Superior temporal gyrus (tissue), 1 donor: ENCODE results near the gene SGCD.

Experiments
- DNase-seq: peaks from one replicate; pipeline ENCODE4 v3.0.0-alpha.2; 2016; ENCODE audit errors: extremely low spot score

The SGCD gene

DNA sequence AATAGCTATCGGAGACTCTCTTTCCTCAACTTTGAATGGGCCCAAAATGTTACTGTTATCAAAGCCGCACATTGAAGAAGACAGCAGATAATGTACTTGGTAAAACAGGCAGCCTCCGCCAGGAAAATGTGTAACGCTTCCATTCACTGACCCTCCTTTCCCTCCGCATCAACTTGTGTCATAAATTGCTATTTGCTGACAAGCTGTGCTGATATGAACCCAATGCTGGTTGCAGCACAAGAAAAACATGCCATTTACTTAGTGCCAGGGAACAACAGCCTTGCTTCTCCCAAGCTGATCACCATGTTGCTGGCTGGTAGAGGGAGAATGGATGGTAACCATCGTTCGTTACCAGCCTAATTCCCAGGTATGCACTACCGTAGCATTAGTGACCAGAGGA is 360.6 kb downstream of the SGCD start:
- DNase-seq, result no peak

DNA sequence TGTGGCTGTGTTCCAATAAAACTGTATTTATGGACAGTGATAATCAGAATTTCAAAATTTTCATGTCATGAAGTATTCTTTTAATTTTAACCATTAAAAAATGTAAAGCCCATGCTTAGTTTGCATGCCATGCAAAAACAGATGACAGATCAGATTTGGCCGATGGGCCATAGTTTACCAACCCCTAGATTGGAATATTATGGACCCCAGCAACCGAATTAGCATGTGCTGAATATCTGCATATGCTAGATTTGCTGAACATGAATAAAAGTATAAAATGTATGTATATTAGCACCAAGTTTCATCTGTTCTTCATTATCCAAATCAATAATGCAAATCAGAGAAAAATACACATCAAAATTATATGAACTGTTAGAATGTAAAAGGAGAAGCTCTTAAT is 364.6 kb downstream of the SGCD start:
- no peak for DNase-seq

DNA sequence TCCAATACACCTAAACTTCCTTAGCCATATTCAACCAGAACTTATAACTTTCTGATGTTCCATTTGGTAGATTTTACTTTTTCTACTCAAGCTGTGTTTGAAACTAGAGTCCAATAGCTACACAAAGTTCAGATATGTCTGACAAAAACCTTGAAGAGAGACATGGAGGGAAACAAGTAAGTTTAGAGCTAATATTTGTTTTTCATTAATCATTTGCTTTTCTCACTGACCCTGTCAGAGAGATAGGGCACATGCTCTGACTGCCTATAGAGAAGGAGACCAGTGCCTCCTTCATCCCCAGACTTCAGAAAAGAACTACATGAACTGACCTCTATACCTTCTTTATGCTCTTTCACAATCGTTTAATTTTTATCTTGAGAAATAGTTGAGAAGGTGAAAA is 366.1 kb downstream of the SGCD start:
- no peak for DNase-seq

DNA sequence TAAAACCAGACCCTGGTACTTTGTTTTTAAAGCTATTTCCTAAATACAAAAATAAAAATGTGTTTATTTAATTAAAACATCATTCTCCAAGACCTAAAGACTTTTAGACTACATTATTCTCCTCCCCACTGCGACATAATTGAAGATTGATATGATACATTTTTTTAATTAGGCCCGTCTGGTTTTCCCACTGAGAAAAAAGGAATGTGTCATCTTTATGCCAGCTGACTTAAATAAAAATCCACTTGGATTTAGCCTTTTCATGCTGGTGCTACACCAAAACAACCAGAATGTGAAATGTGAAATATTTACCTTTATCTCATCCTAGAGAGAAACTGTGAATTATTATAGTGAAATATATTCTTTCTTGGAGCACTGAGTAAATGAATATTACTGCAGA is 367.6 kb downstream of the SGCD start:
- DNase-seq, result no peak

DNA sequence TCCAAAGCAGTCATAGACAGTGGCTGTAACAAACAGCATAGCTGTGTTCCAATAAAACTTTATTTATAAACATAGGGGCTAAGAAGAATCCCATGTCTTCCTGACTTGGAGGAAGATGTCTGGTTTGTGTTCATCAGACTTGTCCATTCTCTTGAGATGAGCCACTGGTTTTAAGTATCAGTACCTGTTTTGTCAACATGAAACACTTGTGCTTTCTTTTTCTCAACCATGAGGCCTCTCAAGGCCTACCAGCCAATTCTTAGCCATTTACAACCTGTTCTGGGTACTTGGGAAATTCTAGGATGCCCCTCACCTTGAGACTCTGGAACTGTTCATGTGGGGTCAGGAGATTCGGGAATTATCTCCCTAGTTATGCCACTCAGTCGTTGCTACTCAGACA is 368.8 kb downstream of the SGCD start:
- no peak for DNase-seq

DNA sequence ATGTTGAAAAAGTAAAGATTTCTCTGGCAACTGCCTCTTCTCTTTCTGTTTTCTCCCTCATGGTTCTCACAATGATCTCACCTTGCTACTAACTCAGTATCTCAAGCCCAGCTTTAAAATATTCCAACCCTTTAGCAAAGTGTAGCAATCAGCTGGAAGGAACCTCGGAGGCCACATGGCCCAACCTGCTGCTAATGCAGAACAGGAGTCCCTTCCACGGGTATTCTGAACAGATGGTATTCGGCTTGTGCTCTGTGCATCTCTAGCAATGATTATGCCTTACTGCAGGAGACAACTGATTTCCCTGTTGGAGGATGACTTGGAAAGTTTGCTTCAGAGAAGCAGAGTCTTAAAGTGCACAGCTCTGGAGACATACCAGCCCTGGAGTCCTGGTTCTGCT is 371.4 kb downstream of the SGCD start:
- no peak for DNase-seq

DNA sequence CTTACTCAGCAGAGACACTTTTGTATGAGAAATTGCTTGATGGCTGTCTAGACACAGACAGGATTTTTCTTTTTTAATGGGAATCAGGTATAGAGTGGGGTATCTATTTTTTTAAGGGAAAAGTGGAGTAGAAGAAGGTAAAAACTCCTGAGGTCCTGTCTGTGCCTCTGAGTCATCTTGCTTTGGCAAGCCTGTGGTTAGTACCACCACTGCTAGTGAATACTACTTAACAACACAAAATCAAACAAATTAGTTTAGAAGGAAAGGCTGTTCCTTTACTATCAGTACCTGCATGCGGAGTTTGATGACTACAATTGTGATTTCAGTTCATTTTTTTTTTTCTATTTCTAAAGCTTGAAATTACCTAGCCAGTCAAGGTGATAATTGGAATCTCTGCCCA is 372.2 kb downstream of the SGCD start:
- DNase-seq, result no peak

DNA sequence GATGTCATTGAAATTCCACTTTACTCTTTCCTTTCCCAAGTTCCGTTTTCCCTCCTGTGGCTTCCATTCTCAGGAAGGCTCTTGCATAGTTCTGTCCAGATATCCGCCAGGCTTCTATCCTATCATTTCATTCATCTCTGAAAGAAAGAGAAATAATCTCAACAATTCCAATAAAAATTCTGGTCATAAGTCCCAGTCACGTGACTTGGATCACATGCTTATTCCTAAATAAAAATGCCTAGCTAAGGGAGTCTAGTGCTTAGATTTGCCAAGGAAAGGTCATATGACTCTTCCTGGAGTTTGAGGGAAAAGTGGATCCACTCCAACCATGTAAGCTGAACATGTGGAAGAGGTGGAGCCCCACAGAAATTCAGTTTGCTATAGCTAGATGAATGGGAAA is 377.2 kb downstream of the SGCD start:
- DNase-seq, result no peak

DNA sequence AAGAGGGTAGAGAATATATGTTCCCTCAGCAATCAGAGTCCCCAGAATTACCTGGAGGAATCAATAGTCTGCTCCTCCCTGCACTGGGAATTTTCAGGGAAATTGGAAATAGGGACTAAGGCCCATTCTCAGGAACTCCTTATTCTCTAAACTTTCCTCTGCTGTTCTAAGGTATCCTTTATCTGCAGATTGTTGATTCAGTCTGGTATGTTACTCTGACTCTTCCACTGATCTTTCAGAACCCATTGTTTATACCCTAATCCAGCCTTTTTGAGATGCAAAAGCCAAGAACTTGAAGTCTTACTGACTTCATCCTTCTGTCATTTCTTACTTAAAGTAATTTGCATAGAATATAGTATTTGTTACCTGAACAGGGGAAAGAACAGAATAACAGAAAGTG is 379.7 kb downstream of the SGCD start:
- DNase-seq, result no peak

DNA sequence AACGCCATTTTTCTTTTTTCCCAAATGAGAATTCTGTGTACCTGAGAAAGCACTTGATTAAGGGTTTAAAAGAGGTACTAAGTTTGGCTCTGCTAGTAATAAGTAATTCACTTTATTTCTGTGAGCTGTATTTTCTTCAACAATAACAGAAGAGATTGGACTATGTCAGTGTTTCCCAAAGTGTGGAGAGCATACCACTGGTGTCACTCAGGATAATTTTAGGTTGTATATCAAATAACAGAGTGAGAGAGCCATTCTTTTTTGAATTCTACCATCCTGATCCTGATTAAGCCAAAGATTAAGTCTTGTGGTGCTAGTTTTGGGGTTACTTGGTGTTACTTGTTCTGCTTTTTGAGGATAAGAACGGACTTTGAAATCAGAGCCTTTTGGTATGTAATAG is 380.8 kb downstream of the SGCD start:
- no peak for DNase-seq

DNA sequence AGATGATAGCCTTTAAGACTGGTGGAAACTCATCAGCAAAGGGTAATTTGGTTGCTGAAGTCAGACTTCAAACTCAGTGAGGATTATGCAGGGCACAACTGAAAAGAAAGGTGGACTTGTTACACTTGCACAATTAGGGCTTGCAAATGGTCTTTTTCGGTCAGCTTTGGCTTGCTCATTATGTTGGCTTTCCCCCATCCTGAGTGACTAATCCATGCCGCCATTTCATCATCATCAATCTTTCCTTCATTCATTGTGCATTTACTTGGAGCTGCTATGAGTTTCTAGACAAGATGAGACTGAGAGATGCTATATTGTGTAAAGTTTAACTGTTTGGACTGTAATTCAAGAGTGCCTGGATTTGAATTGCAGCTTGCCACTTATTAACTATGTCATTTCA is 388.3 kb downstream of the SGCD start:
- no peak for DNase-seq

DNA sequence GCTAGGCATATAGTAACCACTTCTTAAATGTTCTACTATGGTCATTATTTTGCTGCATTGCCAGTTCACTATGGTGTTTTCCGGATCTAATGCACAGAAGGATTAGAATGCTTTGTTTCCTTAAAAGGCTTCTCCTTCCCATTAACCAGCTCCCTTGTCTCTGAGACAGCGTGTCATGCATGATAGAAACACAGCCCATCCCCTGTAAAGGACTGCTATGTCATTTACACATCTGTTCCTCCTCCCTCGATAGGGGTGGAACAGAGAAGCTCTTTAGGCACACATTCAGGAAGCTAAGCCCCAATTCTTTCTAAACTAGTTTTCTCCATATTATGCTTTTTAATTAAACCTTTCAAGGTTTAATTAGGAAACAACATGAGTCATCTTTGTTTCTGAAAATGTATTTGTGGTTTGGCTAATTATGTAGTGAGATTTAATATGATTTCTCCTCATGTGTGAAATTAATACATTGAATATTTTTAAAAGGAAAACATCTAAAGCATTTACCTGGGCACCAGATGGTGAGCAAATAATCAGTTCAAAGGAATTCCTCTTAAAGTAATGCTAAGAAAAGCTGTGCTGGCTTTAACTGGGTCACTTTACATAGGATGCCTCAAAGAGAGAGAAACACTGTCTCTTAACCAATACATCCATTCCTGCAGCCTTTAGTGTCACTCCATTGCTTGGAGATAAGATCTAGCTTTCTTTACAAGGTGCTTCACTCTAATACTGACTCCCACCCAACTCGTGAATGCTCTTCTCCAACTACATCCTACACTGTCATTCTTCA is 389.8 kb downstream of the SGCD start:
- no peak for DNase-seq

DNA sequence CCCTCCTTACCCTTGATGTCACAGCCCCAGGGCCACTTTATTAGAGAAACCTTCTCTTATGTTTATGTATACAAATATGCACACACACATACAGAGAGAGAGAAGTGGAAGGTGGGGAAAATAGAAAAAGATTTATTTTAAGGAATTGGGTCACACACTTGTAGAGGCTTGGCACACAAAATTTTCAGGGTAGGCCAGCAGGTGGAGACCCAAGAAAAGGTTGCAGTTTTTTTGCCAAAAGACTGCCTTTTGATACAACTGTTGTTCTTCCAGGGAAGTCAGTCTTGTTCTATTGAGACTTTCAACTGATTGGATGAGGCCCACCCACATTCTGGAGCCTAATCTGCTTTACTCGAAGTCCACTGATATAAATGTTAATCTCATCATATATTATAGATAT is 392.0 kb downstream of the SGCD start:
- DNase-seq, result no peak

DNA sequence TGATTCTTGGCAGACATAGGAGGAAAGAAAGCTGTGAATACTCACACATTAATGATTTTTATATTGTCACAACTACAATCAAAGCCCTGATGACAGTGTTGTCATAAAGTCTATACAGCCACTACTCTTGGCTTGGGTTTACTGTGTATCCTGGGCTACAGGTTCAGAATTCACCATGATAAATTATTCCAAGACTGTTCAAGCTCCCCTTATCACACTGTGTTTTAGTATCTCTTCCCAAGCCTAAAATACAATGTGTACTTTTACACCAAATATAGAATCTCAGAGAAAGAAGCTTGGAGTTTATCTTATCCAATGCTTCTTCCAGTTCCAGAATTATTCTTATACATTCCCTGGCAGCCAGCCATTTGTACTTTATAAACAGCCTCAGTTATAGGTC is 395.4 kb downstream of the SGCD start:
- no peak for DNase-seq

DNA sequence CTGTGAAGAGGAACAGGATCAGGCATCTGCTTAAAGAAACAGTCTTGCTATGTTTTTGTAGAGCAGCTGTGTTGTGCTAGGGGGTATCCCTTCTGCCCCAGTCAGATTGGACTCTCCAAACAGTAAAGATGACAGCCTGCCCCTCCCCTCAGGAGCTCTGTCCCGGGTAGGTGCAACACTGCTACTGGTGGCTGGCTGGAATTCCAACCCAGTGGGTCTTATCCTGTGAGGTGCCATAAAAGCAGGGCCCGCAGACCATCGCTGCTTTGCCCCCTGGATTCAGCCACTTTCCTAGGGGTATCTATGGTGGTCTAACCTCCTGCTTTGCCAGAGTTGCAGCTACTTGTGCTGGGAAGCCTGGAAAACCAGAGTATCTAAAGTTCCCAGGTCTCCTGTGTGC is 408.5 kb downstream of the SGCD start:
- DNase-seq, result no peak

DNA sequence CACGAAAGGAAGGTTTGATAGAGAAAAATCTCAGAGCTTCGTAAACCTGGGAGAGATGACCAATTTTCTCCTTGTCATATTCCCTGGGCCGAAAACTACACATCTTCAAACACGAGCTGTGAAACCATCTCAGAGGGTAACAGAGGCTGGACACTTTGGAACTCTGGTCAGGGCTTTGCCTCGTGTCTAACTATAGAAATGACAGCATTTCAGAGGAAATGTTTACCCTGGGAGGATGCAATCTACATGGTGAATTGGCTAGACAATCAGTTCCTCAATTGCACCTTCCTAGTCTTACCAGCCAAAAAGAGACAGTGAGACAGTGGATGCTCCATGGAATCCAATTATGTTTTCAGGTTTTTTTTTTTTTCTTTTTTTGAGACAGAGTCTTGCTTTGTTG is 414.6 kb downstream of the SGCD start:
- DNase-seq, result no peak

DNA sequence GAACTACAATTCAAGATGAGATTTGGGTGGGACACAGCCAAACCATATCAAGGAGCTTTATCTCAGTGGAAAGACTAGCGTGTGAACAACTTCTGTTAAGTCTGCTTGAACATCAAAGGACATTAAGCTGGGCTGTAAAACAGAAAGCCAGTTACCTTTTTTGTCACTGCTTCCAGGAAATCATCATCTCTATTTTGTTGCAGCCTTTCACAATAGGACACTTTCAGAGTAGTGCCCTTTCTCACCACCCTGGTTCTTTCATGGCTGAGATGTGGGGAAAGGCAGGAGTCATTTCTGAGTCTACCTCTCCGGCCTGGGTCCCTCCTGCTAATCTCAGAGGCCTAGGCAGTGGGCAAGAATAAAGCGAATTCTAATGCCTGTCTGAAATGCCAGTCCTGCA is 426.9 kb downstream of the SGCD start:
- no peak for DNase-seq

DNA sequence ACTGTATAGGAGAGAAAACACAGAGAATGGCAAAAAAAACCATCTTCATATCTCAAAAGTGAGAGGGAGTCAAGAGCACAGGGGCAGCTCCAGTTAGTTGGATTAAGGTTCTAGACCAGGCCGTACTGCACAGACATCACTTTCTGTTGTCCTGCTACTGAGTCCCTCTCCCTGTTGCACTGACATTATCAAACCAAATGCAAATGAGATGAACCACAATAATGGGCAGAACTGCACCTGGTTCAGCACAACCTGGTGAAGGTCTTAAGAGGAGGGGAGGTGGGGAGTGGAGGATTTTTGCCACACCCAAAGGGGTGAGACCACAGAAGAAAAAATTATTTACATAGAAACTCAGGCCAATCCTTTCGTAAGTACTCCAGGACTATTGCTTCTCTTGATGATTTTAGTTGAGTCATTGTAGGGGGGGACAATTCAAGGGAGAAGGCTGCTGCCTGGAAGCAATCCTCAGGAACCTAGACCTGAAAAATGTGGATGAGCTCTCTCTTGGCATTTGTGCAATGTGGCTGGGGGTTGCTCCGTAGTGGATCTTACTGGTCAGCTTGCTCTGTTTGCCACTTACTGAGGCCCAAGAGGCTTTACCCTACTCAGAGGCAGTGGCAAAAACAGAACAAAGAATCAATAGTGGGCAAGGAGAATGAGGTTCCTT is 428.6 kb downstream of the SGCD start:
- no peak for DNase-seq

DNA sequence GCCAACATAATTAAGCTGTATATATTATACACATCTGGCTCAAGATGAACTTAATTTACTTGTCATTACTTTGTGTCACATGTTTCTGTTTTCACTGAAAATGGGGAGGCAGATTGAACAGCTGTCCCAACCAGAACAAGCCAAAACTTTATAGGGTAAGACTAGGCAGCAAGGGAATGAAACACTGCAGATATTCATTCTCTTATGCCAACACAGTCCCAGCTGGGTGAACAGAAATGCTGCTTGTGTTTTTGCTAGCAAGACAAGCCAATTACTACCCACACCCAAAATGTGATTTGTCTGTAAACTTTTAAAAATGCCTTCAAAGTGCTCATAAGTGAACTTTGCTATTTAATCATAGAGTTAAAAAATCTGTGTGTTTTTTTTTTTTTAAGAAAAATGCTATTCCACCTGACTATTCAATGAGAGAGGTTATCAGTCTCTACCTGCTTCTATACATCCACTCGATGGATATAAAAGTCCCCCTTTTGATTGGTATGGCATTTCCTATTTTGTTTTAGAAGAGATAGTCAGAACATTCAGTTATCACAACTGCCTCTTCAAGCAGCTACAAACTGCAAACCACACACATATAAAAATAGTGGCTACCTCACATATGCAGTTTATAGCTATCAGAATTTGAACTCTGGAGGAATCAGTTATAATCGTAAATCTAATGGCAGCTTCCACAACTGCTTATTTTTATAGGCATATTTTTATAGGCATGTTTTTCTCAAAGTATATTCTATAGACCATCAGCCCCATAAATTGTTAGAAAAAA is 431.2 kb downstream of the SGCD start:
- DNase-seq, result peak; percentile 12

DNA sequence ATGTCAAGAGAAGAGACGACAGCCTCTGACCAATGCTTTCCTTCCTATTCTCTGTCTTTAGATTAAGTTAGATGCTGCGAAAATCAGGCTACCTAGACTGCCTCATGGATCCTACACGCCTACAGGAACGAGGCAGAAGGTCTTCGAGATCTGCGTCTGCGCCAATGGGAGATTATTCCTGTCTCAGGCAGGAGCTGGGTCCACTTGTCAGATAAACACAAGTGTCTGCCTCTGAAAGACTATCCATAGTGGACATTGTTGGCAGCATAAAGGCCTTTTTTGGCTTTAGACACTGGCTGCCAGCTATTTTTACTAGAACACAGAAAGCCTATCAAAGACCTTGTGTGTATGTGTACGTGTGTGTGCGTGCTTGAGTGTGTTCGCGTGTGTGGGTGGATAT is 432.2 kb downstream of the SGCD start:
- DNase-seq, result peak; percentile 29

DNA sequence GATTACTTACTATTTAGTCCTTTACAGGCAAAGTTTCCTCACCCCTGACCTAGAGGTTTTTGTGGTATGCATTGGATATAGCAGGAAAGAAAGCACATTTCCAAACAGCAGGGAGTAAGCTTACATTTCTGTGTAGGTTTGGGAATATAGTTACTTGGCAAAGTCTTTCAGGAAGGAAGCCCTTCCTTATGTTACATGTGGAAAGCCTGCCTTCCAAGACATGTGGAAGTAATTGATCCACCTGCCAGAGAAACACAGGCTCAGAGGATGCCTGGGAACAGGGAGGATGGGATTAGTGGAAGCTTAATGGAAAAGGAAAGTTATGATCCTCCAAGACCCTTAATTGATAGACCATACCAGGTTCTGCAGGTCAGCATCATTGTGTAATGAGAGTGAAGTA is 435.8 kb downstream of the SGCD start:
- no peak for DNase-seq

DNA sequence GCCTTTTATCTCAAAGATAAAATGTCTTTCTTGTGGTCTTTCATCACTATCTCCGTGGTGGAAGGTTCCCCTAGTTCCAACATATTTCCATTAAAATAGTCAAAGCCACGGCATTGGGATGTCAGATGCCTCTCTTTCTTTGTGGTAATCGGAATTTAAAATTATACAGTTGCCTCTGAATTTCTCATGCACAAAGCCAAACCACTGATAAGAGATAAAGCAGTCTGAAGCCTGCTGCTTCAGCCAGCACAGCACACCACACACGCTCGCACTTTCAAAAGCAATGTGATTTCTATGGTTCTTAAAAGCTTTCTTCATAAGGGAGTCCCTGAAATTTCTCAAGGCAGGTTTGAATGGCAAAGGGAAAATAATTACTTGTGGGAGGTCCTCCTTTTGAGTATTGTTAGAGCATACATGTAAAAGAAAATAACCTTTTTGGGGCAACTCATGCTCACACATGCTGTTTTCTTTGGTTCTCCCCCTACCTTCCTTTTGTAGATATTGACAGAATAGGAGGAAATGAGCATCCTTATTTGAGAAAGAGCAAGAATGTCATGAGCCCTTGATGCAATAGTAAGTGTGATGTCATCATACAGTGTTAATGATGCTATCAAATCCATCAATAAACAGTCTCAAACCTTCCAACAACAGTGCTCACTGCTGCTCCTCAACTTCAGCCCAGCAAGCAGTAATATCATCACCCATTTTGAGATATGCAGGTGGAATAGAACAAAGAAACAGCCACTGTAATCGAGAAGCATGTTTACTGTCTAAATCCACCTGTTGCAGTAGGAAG is 437.4 kb downstream of the SGCD start:
- no peak for DNase-seq
